Astrocyte (in vitro differentiated cells and primary cell): ENCODE measurements around the gene TFEC.

Experiments used
- CTCF ChIP-seq: IDR thresholded peaks from 2 replicates; pipeline ENCODE4 v1.5.1; 2011; ENCODE audit warnings: low read depth, mild to moderate bottlenecking, inconsistent platforms, low read length, moderate library complexity; ENCODE audit not compliant: insufficient read depth
- EZH2 ChIP-seq: IDR thresholded peaks from 2 replicates; pipeline ENCODE4 v1.6.1; 2012; ENCODE audit warnings: mild to moderate bottlenecking, low read length, inconsistent platforms; ENCODE audit not compliant: insufficient read depth

- TF ChIP-seq CTCF (no peak), EZH2 (no peak)
Measured at GRCh38 chr7:115920367-115920766, 110.2 kb downstream of the TFEC start.
